WTC11 (cell line): Measurements from ENCODE around the gene GAL3ST2. TPM values are rescaled to one million over a fixed set of nuclear protein-coding genes. Genes with fewer than 3 reads are reported as not detected.

Experiments used
- ATAC-seq: fragments of 200-7000 bp; cut with Tn5 transposase; 2 replicates; pipeline ENCODE4 v1.10.0; 2021; ENCODE audit warnings: mild to moderate bottlenecking, moderate library complexity
- Bru-seq: library from RNA; stranded (reverse); fragments of 400-500 nt; gene quantifications from one replicate; lab custom pipeline; 2021; lab: Mats Ljungman, UMichigan
- CTCF ChIA-PET: fragments of 300-600 bp; sonication (Branson Sonifier 250); formaldehyde crosslinking; loops from one replicate; lab custom pipeline; 2021; ENCODE audit warnings: antibody characterized with exemption; lab: Charles Lee
- POLR2A ChIA-PET: fragments of 350-600 bp; sonication (Branson Sonifier 250); formaldehyde crosslinking; loops from one replicate; lab custom pipeline; 2021; ENCODE audit warnings: antibody characterized with exemption; lab: Charles Lee
- DNase-seq: peaks from one replicate; pipeline ENCODE4 v3.0.0; 2021; ENCODE audit warnings: low spot score
- H3K27ac Mint-ChIP-seq: 2 replicates; pipeline ENCODE4 v1.8.0; 2021; ENCODE audit warnings: mixed read lengths
- H3K27me3 Mint-ChIP-seq: 2 replicates; pipeline ENCODE4 v1.8.0; 2021; ENCODE audit warnings: low read depth, mild to moderate bottlenecking, moderate library complexity, mixed read lengths
- H3K36me3 Mint-ChIP-seq: 2 replicates; pipeline ENCODE4 v1.8.0; 2021; ENCODE audit warnings: mixed read lengths
- H3K4me1 Mint-ChIP-seq: 2 replicates; pipeline ENCODE4 v1.8.0; 2022; ENCODE audit warnings: mixed read lengths
- H3K4me3 Mint-ChIP-seq: 2 replicates; pipeline ENCODE4 v1.8.0; 2021; ENCODE audit warnings: mild to moderate bottlenecking, moderate library complexity, mixed read lengths
- H3K9me3 Mint-ChIP-seq: 2 replicates; pipeline ENCODE4 v1.8.0; 2021; ENCODE audit warnings: mixed read lengths
- ESRRA ChIP-seq: sonication (generic); formaldehyde crosslinking; IDR thresholded peaks from 2 replicates; pipeline ENCODE4 v1.8.1; 2022; ENCODE audit warnings: mild to moderate bottlenecking, missing genetic modification reagents, borderline replicate concordance
- FOXJ3 ChIP-seq: sonication (generic); formaldehyde crosslinking; IDR thresholded peaks from 2 replicates; pipeline ENCODE4 v1.9.0; 2021; ENCODE audit warnings: missing genetic modification reagents, mild to moderate bottlenecking, borderline replicate concordance
- GTF2I ChIP-seq: fragments of 250-450 bp; sonication (Bioruptor Pico); conservative IDR thresholded peaks from 2 replicates; pipeline ENCODE4 v1.4.0; 2021; ENCODE audit warnings: mild to moderate bottlenecking
- NFYB ChIP-seq: sonication (generic); formaldehyde crosslinking; conservative IDR thresholded peaks from 2 replicates; pipeline ENCODE4 v1.8.0; 2022; ENCODE audit warnings: low read depth, missing genetic modification reagents
- NR1H2 ChIP-seq: sonication (generic); formaldehyde crosslinking; IDR thresholded peaks from 2 replicates; pipeline ENCODE4 v1.9.0; 2021; ENCODE audit warnings: mild to moderate bottlenecking, moderate library complexity, missing genetic modification reagents
- NR3C1 ChIP-seq: sonication (generic); formaldehyde crosslinking; conservative IDR thresholded peaks from 2 replicates; pipeline ENCODE4 v1.8.1; 2023; ENCODE audit warnings: low read depth, mild to moderate bottlenecking, missing genetic modification reagents
- ZNF121 ChIP-seq: sonication (generic); formaldehyde crosslinking; IDR thresholded peaks from 2 replicates; pipeline ENCODE4 v1.8.0; 2023; ENCODE audit warnings: missing genetic modification reagents
- ZNF232 ChIP-seq: sonication (generic); formaldehyde crosslinking; IDR thresholded peaks from 2 replicates; pipeline ENCODE4 v1.8.0; 2022; ENCODE audit warnings: mild to moderate bottlenecking, missing genetic modification reagents
- ZNF263 ChIP-seq: sonication (generic); formaldehyde crosslinking; IDR thresholded peaks from 2 replicates; pipeline ENCODE4 v1.8.1; 2022; ENCODE audit warnings: low read depth, mild to moderate bottlenecking, moderate library complexity, missing genetic modification reagents
- ZNF416 ChIP-seq: fragments of 250-450 bp; sonication (Bioruptor Pico); IDR thresholded peaks from 2 replicates; pipeline ENCODE4 v1.9.0; 2021; ENCODE audit warnings: mild to moderate bottlenecking, inconsistent platforms
- long read RNA-seq, 3 experiments: library from RNA in 1 of 3; library from capped mRNA in 1 of 3; library from polyadenylated mRNA in 1 of 3; unstranded in 2 of 3; stranded (forward) in 1 of 3; transcript quantifications; one replicate each; pipeline ENCODE4 v2.0.0, GENCODE V29; 2021
- total RNA-seq: library from RNA; stranded (reverse); gene quantifications from 3 replicates; pipeline ENCODE4 v1.2.3, GENCODE V29; 2021
- TF ChIP-seq, protein P1 (sequence below): sonication (generic); formaldehyde crosslinking; IDR thresholded peaks from 2 replicates; pipeline ENCODE4 v1.8.1; 2023; ENCODE audit warnings: mild to moderate bottlenecking, missing genetic modification reagents
- TF ChIP-seq, protein P2 (sequence below): fragments of 250-450 bp; sonication (Bioruptor Pico); IDR thresholded peaks from 2 replicates; pipeline ENCODE4 v2.1.2; 2022; ENCODE audit warnings: mild to moderate bottlenecking, moderate library complexity
- TF ChIP-seq, protein P3 (sequence below): sonication (generic); formaldehyde crosslinking; IDR thresholded peaks from 2 replicates; pipeline ENCODE4 v1.8.1; 2023; ENCODE audit warnings: mild to moderate bottlenecking, missing genetic modification reagents, borderline replicate concordance
- TF ChIP-seq, protein P4 (sequence below): sonication (generic); formaldehyde crosslinking; IDR thresholded peaks from 2 replicates; pipeline ENCODE4 v1.8.0; 2022; ENCODE audit warnings: mild to moderate bottlenecking, missing genetic modification reagents
- TF ChIP-seq, protein P5 (sequence below): sonication (generic); formaldehyde crosslinking; IDR thresholded peaks from 2 replicates; pipeline ENCODE4 v1.8.1; 2022; ENCODE audit warnings: missing genetic modification reagents, borderline replicate concordance

GAL3ST2 gene
- total RNA-seq, result 0.73 to 0.98 TPM (median 0.78 TPM) in 3 replicates
- percentile 20 among the genes with signal in this experiment for Bru-seq, nascent RNA
- long read RNA-seq, experiment 1, result 0 reads
- long read RNA-seq, experiment 2, result 0 reads
- long read RNA-seq, experiment 3, result 0 reads

DNA sequence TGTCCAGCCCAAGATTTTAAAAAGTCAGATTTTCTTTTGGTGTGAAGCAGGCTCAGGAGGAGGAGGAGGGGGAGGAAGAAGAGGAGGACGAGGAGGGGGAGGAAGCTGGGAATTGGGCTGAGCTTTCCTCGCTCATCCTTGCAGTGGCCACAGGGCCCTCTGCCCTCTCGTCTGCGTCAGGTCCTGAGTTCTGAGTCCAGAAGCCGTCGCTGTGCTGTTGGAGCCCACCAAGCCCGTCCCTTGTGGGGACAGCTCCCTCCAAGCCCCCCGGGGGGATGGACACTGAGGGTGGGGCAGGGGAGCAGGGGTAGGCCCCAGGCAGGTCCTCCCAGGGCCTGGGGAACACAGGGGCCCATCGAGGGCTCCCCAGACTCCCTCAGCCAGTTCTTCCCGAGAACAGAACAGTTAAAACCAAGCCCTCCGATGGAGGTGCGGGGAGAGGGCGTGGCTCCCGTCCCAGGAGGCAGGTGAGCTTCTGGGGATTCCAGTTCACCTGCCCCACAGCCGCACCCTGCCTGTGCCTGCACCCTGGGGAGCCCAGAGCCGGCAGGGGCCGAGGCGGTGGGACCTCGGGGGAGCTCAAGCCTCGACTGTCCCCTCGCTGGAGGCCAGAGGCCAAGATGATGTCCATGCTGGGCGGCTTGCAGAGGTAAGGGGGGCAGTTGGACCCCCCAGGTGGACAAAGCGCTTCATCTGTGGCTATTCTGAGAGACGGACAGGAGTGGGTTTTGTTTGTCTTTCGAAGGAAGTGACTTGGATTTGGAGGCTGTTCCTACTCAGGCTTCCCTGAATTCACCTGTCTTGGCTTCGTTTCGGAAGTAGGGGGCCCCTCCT lies at the start of gene GAL3ST2:
Gene GAL3ST2, plus strand, starts transcription at position 487 of the 834 bp plus-strand sequence. Its CDS starts 134 bp downstream, at position 621.
- ChIA-PET CTCF (interaction anchor here (0.8 to 1.0 kb wide), 3 partner anchors 28 to 102 kb away, joined by 3 read pairs; no protein-coding TSS in a partner anchor), POLR2A (no interaction called here)
- Mint-ChIP-seq H3K27me3 (peaks cover 13% of the 10 kb centered on the region), H3K4me1 (peaks cover 16% of the 10 kb centered on the region), H3K27ac (no peak within 1 kb of the TSS), H3K9me3 (peaks cover 16% of the 10 kb centered on the region), H3K36me3 (peaks cover 14% of the 10 kb centered on the region), H3K4me3 (no peak within 1 kb of the TSS)
- DNase-seq, result no peak
- TF ChIP-seq FOXJ3 (CRISPR knock-in tag) (no peak), ZNF263 (CRISPR knock-in tag) (peak; percentile 20; the same call in 1 of the 2 replicates)
- no peak for ATAC-seq

DNA sequence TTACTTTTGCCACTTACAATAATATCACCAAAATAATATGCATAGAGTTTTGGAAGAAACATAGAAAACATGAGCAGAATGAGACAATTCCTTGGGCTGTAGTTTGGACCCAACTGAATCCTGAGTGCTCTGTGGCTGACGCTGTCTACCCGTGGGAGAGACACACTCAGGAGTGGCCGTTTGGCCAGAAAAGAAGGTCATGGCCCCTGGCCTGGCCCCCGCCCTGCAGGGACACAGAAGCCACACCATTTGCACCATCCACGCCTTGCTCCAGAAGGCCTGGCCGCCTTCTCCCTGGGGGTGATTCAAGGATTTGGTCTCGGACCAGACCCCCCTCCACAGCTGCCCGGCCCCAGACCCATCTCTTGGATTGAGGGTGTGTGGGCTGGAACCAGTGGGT lies 48.6 kb upstream of the GAL3ST2 start:
- POLR2A ChIA-PET, result interaction anchor here (0.5 kb wide), 1 partner anchor 302 kb away, joined by 5 read pairs; no protein-coding TSS in a partner anchor
- CTCF ChIA-PET, result no interaction called here

More for the DNA sequence above, 48.6 kb upstream of the GAL3ST2 start:
- no peak for ATAC-seq
- DNase-seq, result no peak
- Mint-ChIP-seq H3K27me3 (peaks cover 3% of the 10 kb centered on the region), H3K4me1 (no peaks in the 10 kb centered on the region), H3K9me3 (peaks cover 12% of the 10 kb centered on the region; the same call in 1 of the 2 replicates), H3K27ac (no peak overlapping the region), H3K4me3 (no peak overlapping the region), H3K36me3 (peaks cover 30% of the 10 kb centered on the region)
- TF ChIP-seq, protein P1, sequence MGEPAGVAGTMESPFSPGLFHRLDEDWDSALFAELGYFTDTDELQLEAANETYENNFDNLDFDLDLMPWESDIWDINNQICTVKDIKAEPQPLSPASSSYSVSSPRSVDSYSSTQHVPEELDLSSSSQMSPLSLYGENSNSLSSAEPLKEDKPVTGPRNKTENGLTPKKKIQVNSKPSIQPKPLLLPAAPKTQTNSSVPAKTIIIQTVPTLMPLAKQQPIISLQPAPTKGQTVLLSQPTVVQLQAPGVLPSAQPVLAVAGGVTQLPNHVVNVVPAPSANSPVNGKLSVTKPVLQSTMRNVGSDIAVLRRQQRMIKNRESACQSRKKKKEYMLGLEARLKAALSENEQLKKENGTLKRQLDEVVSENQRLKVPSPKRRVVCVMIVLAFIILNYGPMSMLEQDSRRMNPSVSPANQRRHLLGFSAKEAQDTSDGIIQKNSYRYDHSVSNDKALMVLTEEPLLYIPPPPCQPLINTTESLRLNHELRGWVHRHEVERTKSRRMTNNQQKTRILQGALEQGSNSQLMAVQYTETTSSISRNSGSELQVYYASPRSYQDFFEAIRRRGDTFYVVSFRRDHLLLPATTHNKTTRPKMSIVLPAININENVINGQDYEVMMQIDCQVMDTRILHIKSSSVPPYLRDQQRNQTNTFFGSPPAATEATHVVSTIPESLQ (CRISPR knock-in tag), result no peak
- TF ChIP-seq, protein P2, sequence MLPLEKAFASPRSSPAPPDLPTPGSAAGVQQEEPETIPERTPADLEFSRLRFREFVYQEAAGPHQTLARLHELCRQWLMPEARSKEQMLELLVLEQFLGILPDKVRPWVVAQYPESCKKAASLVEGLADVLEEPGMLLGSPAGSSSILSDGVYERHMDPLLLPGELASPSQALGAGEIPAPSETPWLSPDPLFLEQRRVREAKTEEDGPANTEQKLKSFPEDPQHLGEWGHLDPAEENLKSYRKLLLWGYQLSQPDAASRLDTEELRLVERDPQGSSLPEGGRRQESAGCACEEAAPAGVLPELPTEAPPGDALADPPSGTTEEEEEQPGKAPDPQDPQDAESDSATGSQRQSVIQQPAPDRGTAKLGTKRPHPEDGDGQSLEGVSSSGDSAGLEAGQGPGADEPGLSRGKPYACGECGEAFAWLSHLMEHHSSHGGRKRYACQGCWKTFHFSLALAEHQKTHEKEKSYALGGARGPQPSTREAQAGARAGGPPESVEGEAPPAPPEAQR (CRISPR knock-in tag), result no peak
- no peak for TF ChIP-seq NFYB (CRISPR knock-in tag)
- TF ChIP-seq GTF2I, result no peak
- TF ChIP-seq, protein P3, sequence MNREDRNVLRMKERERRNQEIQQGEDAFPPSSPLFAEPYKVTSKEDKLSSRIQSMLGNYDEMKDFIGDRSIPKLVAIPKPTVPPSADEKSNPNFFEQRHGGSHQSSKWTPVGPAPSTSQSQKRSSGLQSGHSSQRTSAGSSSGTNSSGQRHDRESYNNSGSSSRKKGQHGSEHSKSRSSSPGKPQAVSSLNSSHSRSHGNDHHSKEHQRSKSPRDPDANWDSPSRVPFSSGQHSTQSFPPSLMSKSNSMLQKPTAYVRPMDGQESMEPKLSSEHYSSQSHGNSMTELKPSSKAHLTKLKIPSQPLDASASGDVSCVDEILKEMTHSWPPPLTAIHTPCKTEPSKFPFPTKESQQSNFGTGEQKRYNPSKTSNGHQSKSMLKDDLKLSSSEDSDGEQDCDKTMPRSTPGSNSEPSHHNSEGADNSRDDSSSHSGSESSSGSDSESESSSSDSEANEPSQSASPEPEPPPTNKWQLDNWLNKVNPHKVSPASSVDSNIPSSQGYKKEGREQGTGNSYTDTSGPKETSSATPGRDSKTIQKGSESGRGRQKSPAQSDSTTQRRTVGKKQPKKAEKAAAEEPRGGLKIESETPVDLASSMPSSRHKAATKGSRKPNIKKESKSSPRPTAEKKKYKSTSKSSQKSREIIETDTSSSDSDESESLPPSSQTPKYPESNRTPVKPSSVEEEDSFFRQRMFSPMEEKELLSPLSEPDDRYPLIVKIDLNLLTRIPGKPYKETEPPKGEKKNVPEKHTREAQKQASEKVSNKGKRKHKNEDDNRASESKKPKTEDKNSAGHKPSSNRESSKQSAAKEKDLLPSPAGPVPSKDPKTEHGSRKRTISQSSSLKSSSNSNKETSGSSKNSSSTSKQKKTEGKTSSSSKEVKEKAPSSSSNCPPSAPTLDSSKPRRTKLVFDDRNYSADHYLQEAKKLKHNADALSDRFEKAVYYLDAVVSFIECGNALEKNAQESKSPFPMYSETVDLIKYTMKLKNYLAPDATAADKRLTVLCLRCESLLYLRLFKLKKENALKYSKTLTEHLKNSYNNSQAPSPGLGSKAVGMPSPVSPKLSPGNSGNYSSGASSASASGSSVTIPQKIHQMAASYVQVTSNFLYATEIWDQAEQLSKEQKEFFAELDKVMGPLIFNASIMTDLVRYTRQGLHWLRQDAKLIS (CRISPR knock-in tag), result no peak
- TF ChIP-seq, protein P4, sequence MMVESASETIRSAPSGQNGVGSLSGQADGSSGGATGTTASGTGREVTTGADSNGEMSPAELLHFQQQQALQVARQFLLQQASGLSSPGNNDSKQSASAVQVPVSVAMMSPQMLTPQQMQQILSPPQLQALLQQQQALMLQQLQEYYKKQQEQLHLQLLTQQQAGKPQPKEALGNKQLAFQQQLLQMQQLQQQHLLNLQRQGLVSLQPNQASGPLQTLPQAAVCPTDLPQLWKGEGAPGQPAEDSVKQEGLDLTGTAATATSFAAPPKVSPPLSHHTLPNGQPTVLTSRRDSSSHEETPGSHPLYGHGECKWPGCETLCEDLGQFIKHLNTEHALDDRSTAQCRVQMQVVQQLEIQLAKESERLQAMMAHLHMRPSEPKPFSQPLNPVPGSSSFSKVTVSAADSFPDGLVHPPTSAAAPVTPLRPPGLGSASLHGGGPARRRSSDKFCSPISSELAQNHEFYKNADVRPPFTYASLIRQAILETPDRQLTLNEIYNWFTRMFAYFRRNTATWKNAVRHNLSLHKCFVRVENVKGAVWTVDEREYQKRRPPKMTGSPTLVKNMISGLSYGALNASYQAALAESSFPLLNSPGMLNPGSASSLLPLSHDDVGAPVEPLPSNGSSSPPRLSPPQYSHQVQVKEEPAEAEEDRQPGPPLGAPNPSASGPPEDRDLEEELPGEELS (CRISPR knock-in tag), result no peak
- TF ChIP-seq, protein P5, sequence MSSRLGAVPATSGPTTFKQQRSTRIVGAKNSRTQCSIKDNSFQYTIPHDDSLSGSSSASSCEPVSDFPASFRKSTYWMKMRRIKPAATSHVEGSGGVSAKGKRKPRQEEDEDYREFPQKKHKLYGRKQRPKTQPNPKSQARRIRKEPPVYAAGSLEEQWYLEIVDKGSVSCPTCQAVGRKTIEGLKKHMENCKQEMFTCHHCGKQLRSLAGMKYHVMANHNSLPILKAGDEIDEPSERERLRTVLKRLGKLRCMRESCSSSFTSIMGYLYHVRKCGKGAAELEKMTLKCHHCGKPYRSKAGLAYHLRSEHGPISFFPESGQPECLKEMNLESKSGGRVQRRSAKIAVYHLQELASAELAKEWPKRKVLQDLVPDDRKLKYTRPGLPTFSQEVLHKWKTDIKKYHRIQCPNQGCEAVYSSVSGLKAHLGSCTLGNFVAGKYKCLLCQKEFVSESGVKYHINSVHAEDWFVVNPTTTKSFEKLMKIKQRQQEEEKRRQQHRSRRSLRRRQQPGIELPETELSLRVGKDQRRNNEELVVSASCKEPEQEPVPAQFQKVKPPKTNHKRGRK (CRISPR knock-in tag), result no peak
- no peak for TF ChIP-seq ZNF121 (CRISPR knock-in tag)
- no peak for TF ChIP-seq ZNF416
- TF ChIP-seq NR3C1 (CRISPR knock-in tag), result no peak
- TF ChIP-seq ESRRA (CRISPR knock-in tag), result no peak
- no peak for TF ChIP-seq NR1H2 (CRISPR knock-in tag)
- no peak for TF ChIP-seq ZNF232 (CRISPR knock-in tag)
